ENCODE data around the gene ACBD3.
"Not testable (repeated sequence)": the region's sequence is repeated elsewhere in the genome, so short reads cannot be mapped to it uniquely, and the experiment has no call there.

Gene ACBD3

GRCh38 chr1:226186124-226187018, at the start of gene ACBD3:
Gene ACBD3, minus strand, starts transcription at chr1:226186741. Its CDS starts 66 bp downstream, at chr1:226186675.
- peak; percentile 76 to 80 for DNase-seq (ENCODE audit: low read depth in 2 of 2)

GRCh38 chr1:226233806-226234205, 47.3 kb upstream of the ACBD3 start:
- no peak for DNase-seq (ENCODE audit: low read depth in 2 of 2)

- no peak for DNase-seq (ENCODE audit: low read depth in 2 of 2)
These were observed 46.8 kb upstream of the ACBD3 start for GRCh38 chr1:226233293-226233692.

- DNase-seq (ENCODE audit: low read depth in 2 of 2): no peak
These were observed 40.1 kb upstream of the ACBD3 start for GRCh38 chr1:226226601-226227000.

GRCh38 chr1:226223786-226224244, 37.3 kb upstream of the ACBD3 start:
- no peak for DNase-seq (ENCODE audit: low read depth in 2 of 2)

GRCh38 chr1:226223157-226223785, 36.7 kb upstream of the ACBD3 start, which contains the start of gene MIXL1:
Gene MIXL1, plus strand, starts transcription at chr1:226223664. Its CDS starts 18 bp downstream, at chr1:226223682.
- DNase-seq (ENCODE audit: low read depth in 2 of 2): no peak

GRCh38 chr1:226222686-226223085, 36.1 kb upstream of the ACBD3 start:
- no peak for DNase-seq (ENCODE audit: low read depth in 2 of 2)

- no peak for DNase-seq (ENCODE audit: low read depth in 2 of 2)
These were observed 34.1 kb upstream of the ACBD3 start for GRCh38 chr1:226220473-226221189.

- DNase-seq (ENCODE audit: low read depth in 2 of 2): no peak
These were observed 30.7 kb upstream of the ACBD3 start for GRCh38 chr1:226217273-226217672.

- no peak for DNase-seq (ENCODE audit: low read depth in 2 of 2)
These were observed 29.5 kb upstream of the ACBD3 start for GRCh38 chr1:226216056-226216455.

GRCh38 chr1:226215239-226215638, 28.7 kb upstream of the ACBD3 start:
- DNase-seq (ENCODE audit: low read depth in 2 of 2): no peak

- DNase-seq (ENCODE audit: low read depth in 2 of 2): no peak
These were observed 26.0 kb upstream of the ACBD3 start for GRCh38 chr1:226212545-226212944.

- no peak for DNase-seq (ENCODE audit: low read depth in 2 of 2)
These were observed 24.8 kb upstream of the ACBD3 start for GRCh38 chr1:226211181-226211821.

GRCh38 chr1:226210571-226211176, 24.1 kb upstream of the ACBD3 start:
- DNase-seq (ENCODE audit: low read depth in 2 of 2): no peak

- DNase-seq (ENCODE audit: low read depth in 2 of 2): no peak
These were observed 22.9 kb upstream of the ACBD3 start for GRCh38 chr1:226209307-226210059.

GRCh38 chr1:226207048-226207447, 20.5 kb upstream of the ACBD3 start:
- DNase-seq (ENCODE audit: low read depth in 2 of 2): no peak

GRCh38 chr1:226204198-226204597, 17.7 kb upstream of the ACBD3 start:
- no peak for DNase-seq (ENCODE audit: low read depth in 2 of 2)

- no peak for DNase-seq (ENCODE audit: low read depth in 2 of 2)
These were observed 17.1 kb upstream of the ACBD3 start for GRCh38 chr1:226203655-226204054.

GRCh38 chr1:226203240-226203639, 16.7 kb upstream of the ACBD3 start:
- no peak for DNase-seq (ENCODE audit: low read depth in 2 of 2)

GRCh38 chr1:226202666-226203065, 16.1 kb upstream of the ACBD3 start:
- not testable (repeated sequence) for DNase-seq (ENCODE audit: low read depth in 2 of 2)

- DNase-seq (ENCODE audit: low read depth in 2 of 2): no peak
These were observed 15.7 kb upstream of the ACBD3 start for GRCh38 chr1:226202246-226202645.

Data from fibroblast of skin of left quadriceps (primary cell).